Activated CD8-positive, alpha-beta memory T cell treated with anti-CD3 and anti-CD28 coated beads, Interleukin-2, amount 10 ng/mL, durations not matched to agents 7 days and 5 days (primary cell): ENCODE measurements around the gene MBOAT2. TPM values are rescaled to one million over a fixed set of nuclear protein-coding genes. Genes with fewer than 3 reads are reported as not detected.
"Not testable (repeated sequence)": the region's sequence is repeated elsewhere in the genome, so short reads cannot be mapped to it uniquely, and the experiment has no call there.

Experiments used
- ATAC-seq: fragments of 150-1000 bp; cut with Tn5 transposase; one replicate; pipeline ENCODE4 v1.10.0; 2021; ENCODE audit warnings: moderate library complexity
- CTCF ChIA-PET: fragments of 350-600 bp; sonication (Branson Sonifier 250); formaldehyde crosslinking; loops from one replicate; lab custom pipeline; 2021; ENCODE audit warnings: antibody characterized with exemption; lab: Charles Lee
- DNase-seq: peaks from one replicate; pipeline ENCODE4 v3.0.0-alpha.2; 2020
- H3K27ac Mint-ChIP-seq: one replicate; pipeline ENCODE4 v1.8.0; 2021; ENCODE audit warnings: mild to moderate bottlenecking, mixed read lengths
- H3K27me3 Mint-ChIP-seq: one replicate; pipeline ENCODE4 v1.8.0; 2021; ENCODE audit warnings: mixed read lengths
- H3K36me3 Mint-ChIP-seq: one replicate; pipeline ENCODE4 v1.8.0; 2021; ENCODE audit warnings: mild to moderate bottlenecking, mixed read lengths
- H3K4me1 Mint-ChIP-seq: one replicate; pipeline ENCODE4 v1.8.0; 2021; ENCODE audit warnings: mixed read lengths
- H3K4me3 Mint-ChIP-seq: one replicate; pipeline ENCODE4 v1.8.0; 2021; ENCODE audit warnings: mild to moderate bottlenecking, moderate library complexity, mixed read lengths
- H3K9me3 Mint-ChIP-seq: one replicate; pipeline ENCODE4 v1.8.0; 2022; ENCODE audit warnings: low read depth, mixed read lengths
- total RNA-seq, 2 experiments: library from RNA; stranded (reverse); gene quantifications; one replicate each; pipeline ENCODE4 v1.2.3, GENCODE V29; 2021

The MBOAT2 gene
- total RNA-seq, 2 experiments from 2014 or later, result 8.0 to 8.8 TPM

DNA sequence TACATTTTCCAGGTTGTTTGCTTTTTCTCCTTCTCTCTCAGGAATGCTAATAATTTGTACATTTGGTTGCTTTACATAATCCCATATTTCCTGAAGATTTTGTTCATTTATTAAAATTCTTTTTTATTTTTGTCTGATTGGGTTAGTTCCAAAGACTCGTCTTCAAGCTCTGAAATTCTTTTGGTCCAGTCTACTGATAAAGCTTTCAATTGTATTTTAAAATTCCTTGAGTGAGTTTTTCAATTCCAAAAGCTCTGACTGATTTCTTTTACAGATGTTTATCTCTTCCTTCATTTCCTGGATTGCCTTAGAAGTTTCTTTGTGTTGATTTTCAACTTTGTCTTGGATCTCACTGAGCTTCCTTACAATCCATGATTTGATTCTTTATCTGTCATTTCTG, 50.0 kb downstream of the MBOAT2 start:
- H3K27me3 Mint-ChIP-seq, result peaks cover 32% of the 10 kb centered on the region
- H3K4me3 Mint-ChIP-seq, result no peak overlapping the region
- H3K9me3 Mint-ChIP-seq, result peaks cover 19% of the 10 kb centered on the region
- H3K27ac Mint-ChIP-seq, result no peak overlapping the region
- DNase-seq (no peak), ATAC-seq (no peak)
- CTCF ChIA-PET, result no interaction called here
- no peaks in the 10 kb centered on the region for H3K4me1 Mint-ChIP-seq
- H3K36me3 Mint-ChIP-seq, result peaks cover 3% of the 10 kb centered on the region

DNA sequence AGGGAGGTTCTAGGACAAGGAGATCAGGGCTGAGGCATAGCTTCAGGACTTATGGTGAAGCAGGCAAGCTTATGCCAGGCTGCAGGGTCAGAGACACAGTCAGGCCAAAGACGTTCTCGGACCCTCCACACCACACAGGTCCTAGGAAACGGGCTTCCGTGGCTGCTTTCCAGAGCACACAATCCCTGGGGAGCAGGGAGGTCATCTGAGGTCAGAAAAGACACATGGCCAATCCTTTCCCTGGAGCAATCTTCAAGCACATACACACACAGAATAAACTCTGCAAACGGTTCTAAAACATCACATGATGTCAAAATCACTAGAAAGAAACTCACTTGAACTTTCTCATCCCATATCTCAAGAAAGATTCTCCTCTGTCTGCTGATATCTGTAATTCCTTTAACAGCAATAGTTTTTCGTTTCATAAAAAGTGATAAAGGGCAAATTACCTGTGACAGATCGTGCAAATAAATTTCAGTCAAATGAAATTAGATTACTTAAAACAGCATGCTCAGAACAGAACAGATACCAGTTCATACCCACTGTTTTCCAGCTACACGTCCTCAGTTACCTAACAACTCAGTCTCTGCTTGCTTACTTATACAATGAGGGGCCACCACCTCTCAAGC, 63.9 kb downstream of the MBOAT2 start:
- DNase-seq (no peak), ATAC-seq (no peak)
- no peaks in the 10 kb centered on the region for H3K36me3 Mint-ChIP-seq
- H3K9me3 Mint-ChIP-seq, result no peaks in the 10 kb centered on the region
- no peak overlapping the region for H3K27ac Mint-ChIP-seq
- H3K4me3 Mint-ChIP-seq, result no peak overlapping the region
- H3K4me1 Mint-ChIP-seq, result no peaks in the 10 kb centered on the region
- H3K27me3 Mint-ChIP-seq, result peaks cover 3% of the 10 kb centered on the region
- CTCF ChIA-PET, result no interaction called here

- Mint-ChIP-seq H3K4me1 (no peaks in the 10 kb centered on the region), H3K9me3 (no peaks in the 10 kb centered on the region), H3K36me3 (no peaks in the 10 kb centered on the region), H3K4me3 (no peak overlapping the region), H3K27me3 (peaks cover 6% of the 10 kb centered on the region), H3K27ac (no peak overlapping the region)
- DNase-seq (no peak), ATAC-seq (no peak)
- CTCF ChIA-PET, result no interaction called here
These were observed 65.1 kb downstream of the MBOAT2 start for GRCh38 chr2:8938384-8938783.

- ATAC-seq (no peak), DNase-seq (no peak)
- peaks cover 13% of the 10 kb centered on the region for H3K27me3 Mint-ChIP-seq
- CTCF ChIA-PET, result no interaction called here
- H3K27ac Mint-ChIP-seq, result no peak overlapping the region
- no peaks in the 10 kb centered on the region for H3K36me3 Mint-ChIP-seq
- no peaks in the 10 kb centered on the region for H3K9me3 Mint-ChIP-seq
- no peaks in the 10 kb centered on the region for H3K4me1 Mint-ChIP-seq
- no peak overlapping the region for H3K4me3 Mint-ChIP-seq
These were observed 67.5 kb downstream of the MBOAT2 start for GRCh38 chr2:8935982-8936381.

- Mint-ChIP-seq H3K4me3 (no peak overlapping the region), H3K36me3 (no peaks in the 10 kb centered on the region), H3K27ac (no peak overlapping the region), H3K9me3 (no peaks in the 10 kb centered on the region), H3K4me1 (no peaks in the 10 kb centered on the region), H3K27me3 (peaks cover 15% of the 10 kb centered on the region)
- CTCF ChIA-PET, result no interaction called here
- no peak for DNase-seq
- ATAC-seq, result no peak
These were observed 69.1 kb downstream of the MBOAT2 start for GRCh38 chr2:8934338-8934737.

DNA sequence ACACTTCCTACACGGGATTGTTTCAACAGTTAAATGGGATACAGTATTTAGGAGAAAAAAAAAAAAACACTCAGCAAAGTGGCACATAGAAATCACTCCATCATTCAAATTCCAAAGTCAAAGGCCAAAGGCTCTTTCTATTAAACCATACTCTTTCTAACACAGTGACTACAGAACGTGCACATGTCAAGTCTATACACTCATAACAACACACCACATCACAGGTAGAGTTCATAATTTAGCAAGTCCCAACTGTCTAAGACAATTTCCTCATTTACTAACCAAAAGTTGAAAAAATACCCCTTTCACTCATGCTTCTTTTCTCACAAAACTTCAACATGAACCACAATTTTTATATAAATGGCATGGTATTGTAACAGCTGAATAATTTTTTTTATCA, 70.8 kb downstream of the MBOAT2 start:
- ATAC-seq (no peak), DNase-seq (no peak)
- H3K36me3 Mint-ChIP-seq, result no peaks in the 10 kb centered on the region
- H3K4me1 Mint-ChIP-seq, result no peaks in the 10 kb centered on the region
- H3K9me3 Mint-ChIP-seq, result no peaks in the 10 kb centered on the region
- no peak overlapping the region for H3K27ac Mint-ChIP-seq
- CTCF ChIA-PET, result no interaction called here
- no peak overlapping the region for H3K4me3 Mint-ChIP-seq
- peaks cover 17% of the 10 kb centered on the region for H3K27me3 Mint-ChIP-seq

DNA sequence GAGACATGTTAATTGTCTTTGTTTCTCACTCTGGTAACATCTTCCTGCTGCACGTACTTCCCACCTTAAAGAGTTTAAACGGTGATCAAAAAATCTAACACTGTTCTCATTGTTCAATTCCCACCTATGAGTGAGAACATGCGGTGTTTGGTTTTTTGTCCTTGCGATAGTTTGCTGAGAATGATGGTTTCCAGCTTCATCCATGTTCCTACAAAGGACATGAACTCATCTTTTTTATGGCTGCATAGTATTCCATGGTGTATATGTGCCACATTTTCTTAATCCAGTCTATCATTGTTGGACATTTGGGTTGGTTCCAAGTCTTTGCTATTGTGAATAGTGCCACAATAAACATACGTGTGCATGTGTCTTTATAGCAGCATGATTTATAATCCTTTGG, 73.3 kb downstream of the MBOAT2 start:
- H3K4me1 Mint-ChIP-seq, H3K4me3 Mint-ChIP-seq, H3K27ac Mint-ChIP-seq, DNase-seq, ATAC-seq, H3K36me3 Mint-ChIP-seq, H3K9me3 Mint-ChIP-seq, CTCF ChIA-PET: not testable (repeated sequence)
- H3K27me3 Mint-ChIP-seq, result peaks cover 18% of the 10 kb centered on the region

- DNase-seq, result no peak
- CTCF ChIA-PET, result no interaction called here
- Mint-ChIP-seq H3K27ac (no peak overlapping the region), H3K27me3 (peaks cover 19% of the 10 kb centered on the region), H3K9me3 (no peaks in the 10 kb centered on the region), H3K4me3 (no peak overlapping the region), H3K4me1 (peaks cover 4% of the 10 kb centered on the region), H3K36me3 (peaks cover under 1% of the 10 kb centered on the region)
- no peak for ATAC-seq
These were observed 74.4 kb downstream of the MBOAT2 start for GRCh38 chr2:8929128-8929527.

DNA sequence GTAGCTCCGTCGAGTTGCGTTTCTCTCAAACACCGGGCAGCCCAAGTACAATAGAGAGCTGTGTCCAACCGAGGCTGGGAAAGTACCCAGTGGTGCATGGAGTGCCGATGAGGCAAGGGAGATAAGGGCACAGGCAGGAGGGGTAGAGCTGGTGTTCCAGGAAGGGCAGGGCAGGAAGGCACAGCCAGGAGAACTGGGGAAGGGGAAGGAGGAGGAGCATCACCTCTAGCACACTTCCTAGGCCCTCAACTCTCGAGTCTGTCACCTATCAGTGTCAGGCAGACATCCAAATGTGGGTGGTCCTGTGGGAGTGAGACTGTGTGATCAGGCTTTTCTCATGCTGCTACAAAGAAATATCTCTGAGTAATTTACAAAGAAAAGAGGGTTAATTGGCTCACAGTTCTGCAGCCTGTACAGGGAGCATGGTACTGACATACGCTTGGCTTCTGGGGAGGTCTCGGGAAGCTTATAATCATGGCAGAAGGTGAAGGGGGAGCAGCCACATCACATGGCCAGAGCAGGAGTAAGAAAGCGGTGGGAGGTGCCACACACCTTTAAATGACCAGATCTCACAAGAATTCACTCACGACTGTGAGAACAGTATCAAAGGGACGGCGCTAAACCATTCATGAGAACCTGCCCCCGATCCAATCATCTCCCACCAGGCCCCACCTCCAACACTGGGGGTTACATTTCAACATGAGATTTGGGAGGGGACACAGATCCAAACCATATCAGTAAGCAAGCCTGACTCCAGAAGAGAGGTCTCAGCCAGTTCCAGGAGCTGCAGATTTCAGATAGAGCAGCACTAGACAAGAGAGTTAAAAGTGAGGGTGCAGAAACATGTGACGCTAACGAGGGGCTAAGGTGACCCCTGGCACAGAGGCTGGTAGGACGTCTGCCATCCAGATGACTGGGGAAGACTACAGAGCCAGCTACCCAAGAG, 75.7 kb downstream of the MBOAT2 start:
- Mint-ChIP-seq H3K27ac (no peak overlapping the region), H3K36me3 (peaks cover 1% of the 10 kb centered on the region), H3K4me3 (no peak overlapping the region), H3K4me1 (peaks cover 6% of the 10 kb centered on the region), H3K27me3 (peaks cover 20% of the 10 kb centered on the region), H3K9me3 (no peaks in the 10 kb centered on the region)
- ATAC-seq (no peak), DNase-seq (no peak)
- CTCF ChIA-PET, result no interaction called here

- CTCF ChIA-PET, result no interaction called here
- Mint-ChIP-seq H3K27me3 (peaks cover 21% of the 10 kb centered on the region), H3K4me3 (no peak overlapping the region), H3K9me3 (no peaks in the 10 kb centered on the region), H3K4me1 (peaks cover 6% of the 10 kb centered on the region), H3K27ac (no peak overlapping the region), H3K36me3 (peaks cover 1% of the 10 kb centered on the region)
- no peak for ATAC-seq
- DNase-seq, result no peak
These were observed 77.1 kb downstream of the MBOAT2 start for GRCh38 chr2:8926356-8926755.

DNA sequence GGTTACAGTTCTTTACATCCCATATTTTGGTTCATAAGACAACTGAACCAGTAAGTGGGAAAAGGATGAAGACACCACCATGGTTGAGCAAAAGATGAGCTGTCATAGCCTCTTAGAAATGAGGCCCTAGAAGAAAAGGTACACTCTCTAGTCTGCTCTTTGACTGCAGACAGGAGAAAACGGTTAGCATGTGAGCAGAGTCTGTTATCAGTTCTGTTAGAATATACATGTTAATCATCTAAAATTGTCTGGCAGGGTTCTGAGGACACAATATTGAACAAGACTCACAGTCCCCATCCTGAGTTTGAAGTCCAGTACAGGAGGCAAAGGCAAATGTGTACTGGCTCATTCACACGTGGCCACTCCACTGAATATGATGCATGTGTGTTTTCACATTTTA, 78.1 kb downstream of the MBOAT2 start:
- Mint-ChIP-seq H3K36me3 (peaks cover 1% of the 10 kb centered on the region), H3K27me3 (peaks cover 16% of the 10 kb centered on the region), H3K4me1 (peaks cover 6% of the 10 kb centered on the region), H3K9me3 (no peaks in the 10 kb centered on the region), H3K27ac (no peak overlapping the region), H3K4me3 (no peak overlapping the region)
- CTCF ChIA-PET, result no interaction called here
- ATAC-seq, result no peak
- DNase-seq, result no peak

GRCh38 chr2:8923183-8923582, 80.3 kb downstream of the MBOAT2 start:
- Mint-ChIP-seq H3K27ac (no peak overlapping the region), H3K9me3 (no peaks in the 10 kb centered on the region), H3K4me1 (peaks cover 6% of the 10 kb centered on the region), H3K36me3 (peaks cover 1% of the 10 kb centered on the region), H3K27me3 (peaks cover 16% of the 10 kb centered on the region), H3K4me3 (no peak overlapping the region)
- DNase-seq (no peak), ATAC-seq (no peak)
- CTCF ChIA-PET, result interaction anchor here (1.3 kb wide), 1 partner anchor 14 kb away, joined by 3 read pairs; no protein-coding TSS in a partner anchor

DNA sequence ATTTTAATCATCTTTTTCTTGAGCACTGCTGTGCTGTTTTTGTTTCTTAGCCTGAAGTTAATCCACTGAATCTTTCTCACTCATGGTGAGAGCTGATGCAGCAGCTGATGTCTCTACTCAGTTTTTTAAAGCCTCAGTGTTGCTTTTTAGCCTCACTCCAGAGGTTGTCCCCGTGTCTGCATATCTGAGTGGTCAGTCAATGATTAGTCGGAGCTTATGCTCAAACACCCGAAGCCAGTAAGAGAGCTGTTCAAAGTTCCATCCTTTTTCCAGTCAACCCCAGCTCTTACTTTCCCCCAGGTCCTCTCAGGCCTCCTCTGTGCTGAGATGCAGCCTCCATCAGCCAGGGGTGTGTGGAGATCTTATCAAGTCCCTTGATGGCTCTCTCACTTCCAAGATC, 81.1 kb downstream of the MBOAT2 start:
- H3K4me1 Mint-ChIP-seq, result peaks cover 6% of the 10 kb centered on the region
- H3K4me3 Mint-ChIP-seq, result no peak overlapping the region
- H3K36me3 Mint-ChIP-seq, result peaks cover 1% of the 10 kb centered on the region
- CTCF ChIA-PET, result interaction anchor here (1.3 kb wide), 1 partner anchor 14 kb away, joined by 3 read pairs; no protein-coding TSS in a partner anchor
- no peaks in the 10 kb centered on the region for H3K9me3 Mint-ChIP-seq
- DNase-seq, result no peak
- peaks cover 13% of the 10 kb centered on the region for H3K27me3 Mint-ChIP-seq
- H3K27ac Mint-ChIP-seq, result no peak overlapping the region
- ATAC-seq, result no peak

DNA sequence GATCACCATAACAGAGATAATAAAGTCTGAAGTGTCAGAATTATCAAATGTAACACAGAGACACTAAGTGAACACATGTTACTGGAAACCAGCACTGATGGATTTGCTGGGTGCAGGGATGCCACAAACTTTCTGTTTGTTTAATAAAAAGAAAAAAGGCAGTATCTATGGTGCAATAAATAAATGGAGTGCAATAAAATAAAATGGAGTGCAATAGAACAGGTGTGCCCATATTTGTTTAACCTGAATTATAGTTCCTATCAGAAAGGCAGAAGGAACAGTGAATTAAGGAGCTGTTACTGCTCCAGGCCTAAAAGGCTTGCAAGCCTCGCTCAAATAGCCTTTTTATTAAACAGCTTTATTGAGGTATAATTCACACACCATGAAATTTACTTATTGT, 85.1 kb downstream of the MBOAT2 start:
- peaks cover 9% of the 10 kb centered on the region for H3K27me3 Mint-ChIP-seq
- H3K36me3 Mint-ChIP-seq, result no peaks in the 10 kb centered on the region
- H3K4me3 Mint-ChIP-seq, result no peak overlapping the region
- CTCF ChIA-PET, result no interaction called here
- H3K27ac Mint-ChIP-seq, result no peak overlapping the region
- H3K9me3 Mint-ChIP-seq, result no peaks in the 10 kb centered on the region
- DNase-seq, result no peak
- no peak for ATAC-seq
- H3K4me1 Mint-ChIP-seq, result no peaks in the 10 kb centered on the region
